Muscle of leg (tissue), 11 donors: ENCODE measurements around the gene SH3RF1. TPM values are rescaled to one million over a fixed set of nuclear protein-coding genes. Genes with fewer than 3 reads are reported as not detected.

Experiments used
- DNase-seq: peaks from one replicate; pipeline ENCODE4 v3.0.0; 2013
- H3K27ac ChIP-seq: one replicate; pipeline ENCODE4 v1.5.1; 2013; ENCODE audit warnings: mild to moderate bottlenecking, low read length, control low read depth
- H3K27me3 ChIP-seq: one replicate; pipeline ENCODE4 v1.6.1; 2013; ENCODE audit warnings: low read length; ENCODE audit not compliant: control insufficient read depth, insufficient read depth
- H3K36me3 ChIP-seq: one replicate; pipeline ENCODE4 v1.6.1; 2013; ENCODE audit warnings: low read length; ENCODE audit not compliant: control insufficient read depth, insufficient read depth
- H3K4me1 ChIP-seq: one replicate; pipeline ENCODE4 v1.6.1; 2013; ENCODE audit warnings: low read length; ENCODE audit not compliant: control insufficient read depth, insufficient read depth
- H3K4me3 ChIP-seq: one replicate; pipeline ENCODE4 v1.5.1; 2013; ENCODE audit warnings: low read length, control low read depth
- H3K9me3 ChIP-seq: replicated peaks from 2 replicates; pipeline ENCODE4 v1.6.1; 2013; ENCODE audit warnings: low read depth, low read length; ENCODE audit not compliant: control insufficient read depth
- WGBS: methylation state at CpG from one replicate; pipeline ENCODE4 v1.1.5; 2013; ENCODE audit warnings: missing lambda C conversion rate; ENCODE audit not compliant: insufficient coverage; 5-methylcytosine and 5-hydroxymethylcytosine counted together
- polyA plus RNA-seq, 8 donors: library from polyadenylated mRNA; unstranded; fragments of 120-200 nt; gene quantifications; one replicate each; pipeline versions ENCODE4 v1.2.1 to v1.2.3, GENCODE V29; 2013; ENCODE audit warnings: inconsistent platforms in 1 of 8, low replicate concordance in 1 of 8; ENCODE audit not compliant: insufficient read length in 8 of 8, insufficient read depth in 1 of 8
- total RNA-seq: library from RNA; stranded (reverse); fragments of 120-200 nt; gene quantifications from one replicate; pipeline ENCODE4 v1.2.4, GENCODE V29; 2013

The SH3RF1 gene
- total and polyA plus RNA-seq, 9 donors, result 10.7 to 19.4 (median 16.3) TPM

- H3K36me3 ChIP-seq, result peaks cover 27% of the 10 kb centered on the region
- peaks cover 32% of the 10 kb centered on the region for H3K4me1 ChIP-seq
- H3K9me3 ChIP-seq, result no peaks in the 10 kb centered on the region
- DNase-seq, result peak; percentile 98
- H3K4me3 ChIP-seq, result no peak overlapping the region
- peak overlapping the region; percentile 89 for H3K27ac ChIP-seq
- no peaks in the 10 kb centered on the region for H3K27me3 ChIP-seq
- WGBS, result 7% methylated on average over 3 of the region's 3 CpGs
Observed at GRCh38 chr4:169099771-169100180, 171.0 kb downstream of the SH3RF1 start.

DNA sequence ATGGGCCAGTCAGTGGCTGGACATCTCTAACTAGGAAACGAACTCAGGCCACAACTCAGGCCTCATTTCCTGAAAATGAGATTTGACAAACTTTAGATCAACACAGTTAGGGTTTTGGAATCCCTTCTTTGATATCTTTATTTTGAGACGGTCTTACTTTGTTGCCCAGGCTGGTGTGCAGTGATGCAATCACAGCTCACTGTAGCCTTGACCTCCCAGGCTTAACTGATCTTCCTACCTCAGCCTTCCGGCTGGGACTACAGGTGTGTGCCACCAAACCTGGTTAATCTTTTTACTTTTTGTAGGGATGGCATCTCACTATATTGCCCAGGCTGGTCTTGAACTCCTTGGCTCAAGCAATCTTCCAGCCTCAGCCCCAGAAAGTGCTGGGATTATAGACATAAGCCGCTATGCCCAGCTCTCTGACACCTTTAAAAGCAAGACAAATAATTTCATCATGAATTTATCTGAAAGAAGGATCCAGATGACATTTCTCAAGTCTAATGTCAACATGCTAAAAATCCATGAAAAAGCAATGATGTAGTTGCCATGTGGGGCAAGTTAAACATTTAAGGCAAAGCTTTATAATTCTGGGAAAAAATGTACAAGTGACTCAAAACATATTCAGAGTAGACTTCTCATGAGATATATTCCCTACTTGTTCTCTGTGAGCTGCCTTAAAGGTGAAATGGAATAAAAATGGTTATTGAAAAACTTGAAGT is 171.6 kb downstream of the SH3RF1 start:
- Histone ChIP-seq H3K27ac (peak overlapping the region; percentile 89), H3K4me1 (peaks cover 31% of the 10 kb centered on the region), H3K27me3 (no peaks in the 10 kb centered on the region), H3K4me3 (no peak overlapping the region), H3K36me3 (peaks cover 28% of the 10 kb centered on the region), H3K9me3 (no peaks in the 10 kb centered on the region)
- DNase-seq, result no peak
- WGBS, result 100% methylated on average over 3 of the region's 4 CpGs

DNA sequence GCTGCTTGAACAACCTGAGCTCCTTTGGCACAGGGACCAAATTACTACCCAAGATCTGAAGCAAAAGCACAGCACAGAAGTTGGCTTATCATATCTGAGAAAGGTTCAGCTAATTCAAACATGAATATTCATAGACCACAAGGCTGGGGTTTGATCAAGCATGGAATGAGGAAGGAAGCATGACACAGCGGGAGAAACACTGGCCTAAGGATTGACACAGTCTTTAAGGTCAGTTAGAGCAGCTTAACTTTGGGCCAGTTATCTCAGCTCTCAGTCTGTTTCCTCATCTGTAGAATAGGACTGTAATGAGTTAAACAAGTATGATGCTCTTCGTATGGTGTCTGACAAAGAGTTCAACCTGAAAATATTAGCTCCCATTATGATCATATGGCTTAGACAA is 172.2 kb downstream of the SH3RF1 start:
- H3K27me3 ChIP-seq, result no peaks in the 10 kb centered on the region
- H3K36me3 ChIP-seq, result peaks cover 28% of the 10 kb centered on the region
- no peaks in the 10 kb centered on the region for H3K9me3 ChIP-seq
- peaks cover 27% of the 10 kb centered on the region for H3K4me1 ChIP-seq
- H3K27ac ChIP-seq, result peak overlapping the region; percentile 89
- no peak for DNase-seq
- H3K4me3 ChIP-seq, result no peak overlapping the region
- no CpG with 5 or more reads among the region's 2 CpGs for WGBS

GRCh38 chr4:169098054-169098497 is 172.7 kb downstream of the SH3RF1 start:
- no CpG with 5 or more reads among the region's 2 CpGs for whole genome bisulfite sequencing
- Histone ChIP-seq H3K4me1 (peaks cover 27% of the 10 kb centered on the region), H3K27ac (peak overlapping the region; percentile 89), H3K9me3 (no peaks in the 10 kb centered on the region), H3K36me3 (peaks cover 28% of the 10 kb centered on the region), H3K27me3 (no peaks in the 10 kb centered on the region), H3K4me3 (no peak overlapping the region)
- DNase-seq, result no peak

DNA sequence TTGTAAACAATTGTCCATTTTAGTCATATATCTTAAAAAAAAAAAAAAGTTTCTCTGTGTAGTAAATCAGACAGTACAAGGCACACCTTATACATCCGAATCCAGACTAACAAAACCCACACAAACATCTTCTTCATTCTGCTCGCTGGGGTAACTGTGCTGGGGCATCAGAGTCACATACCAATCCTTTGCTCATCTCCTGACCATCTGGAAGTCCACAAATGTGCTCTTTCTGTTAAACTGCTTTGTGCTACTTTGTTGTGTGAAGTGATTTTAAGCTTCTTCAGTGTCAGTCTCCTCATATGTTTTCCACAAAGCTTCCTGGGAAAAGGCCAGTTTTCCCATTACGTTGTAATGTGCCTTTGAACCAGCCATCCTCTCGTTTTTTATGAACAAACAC is 174.5 kb downstream of the SH3RF1 start:
- H3K27me3 ChIP-seq, result no peaks in the 10 kb centered on the region
- no peak for DNase-seq
- peaks cover 4% of the 10 kb centered on the region for H3K9me3 ChIP-seq
- 86% methylated on average over 1 of the region's 4 CpGs for WGBS
- H3K27ac ChIP-seq, result no peak overlapping the region
- peaks cover 26% of the 10 kb centered on the region for H3K4me1 ChIP-seq
- H3K4me3 ChIP-seq, result no peak overlapping the region
- peaks cover 33% of the 10 kb centered on the region for H3K36me3 ChIP-seq

- Histone ChIP-seq H3K27me3 (no peaks in the 10 kb centered on the region), H3K27ac (no peak overlapping the region), H3K4me1 (peaks cover 13% of the 10 kb centered on the region), H3K9me3 (peaks cover 13% of the 10 kb centered on the region), H3K4me3 (no peak overlapping the region), H3K36me3 (peaks cover 35% of the 10 kb centered on the region)
- no peak for DNase-seq
- no CpG with 5 or more reads among the region's 4 CpGs for WGBS
Observed at GRCh38 chr4:169094656-169095231, 176.0 kb downstream of the SH3RF1 start.

- H3K4me3 ChIP-seq, result no peak overlapping the region
- peaks cover 30% of the 10 kb centered on the region for H3K36me3 ChIP-seq
- DNase-seq, result no peak
- no CpG with 5 or more reads among the region's 3 CpGs for WGBS
- no peak overlapping the region for H3K27ac ChIP-seq
- peaks cover 13% of the 10 kb centered on the region for H3K9me3 ChIP-seq
- no peaks in the 10 kb centered on the region for H3K4me1 ChIP-seq
- no peaks in the 10 kb centered on the region for H3K27me3 ChIP-seq
Observed at GRCh38 chr4:169092889-169093522, 177.8 kb downstream of the SH3RF1 start.

DNA sequence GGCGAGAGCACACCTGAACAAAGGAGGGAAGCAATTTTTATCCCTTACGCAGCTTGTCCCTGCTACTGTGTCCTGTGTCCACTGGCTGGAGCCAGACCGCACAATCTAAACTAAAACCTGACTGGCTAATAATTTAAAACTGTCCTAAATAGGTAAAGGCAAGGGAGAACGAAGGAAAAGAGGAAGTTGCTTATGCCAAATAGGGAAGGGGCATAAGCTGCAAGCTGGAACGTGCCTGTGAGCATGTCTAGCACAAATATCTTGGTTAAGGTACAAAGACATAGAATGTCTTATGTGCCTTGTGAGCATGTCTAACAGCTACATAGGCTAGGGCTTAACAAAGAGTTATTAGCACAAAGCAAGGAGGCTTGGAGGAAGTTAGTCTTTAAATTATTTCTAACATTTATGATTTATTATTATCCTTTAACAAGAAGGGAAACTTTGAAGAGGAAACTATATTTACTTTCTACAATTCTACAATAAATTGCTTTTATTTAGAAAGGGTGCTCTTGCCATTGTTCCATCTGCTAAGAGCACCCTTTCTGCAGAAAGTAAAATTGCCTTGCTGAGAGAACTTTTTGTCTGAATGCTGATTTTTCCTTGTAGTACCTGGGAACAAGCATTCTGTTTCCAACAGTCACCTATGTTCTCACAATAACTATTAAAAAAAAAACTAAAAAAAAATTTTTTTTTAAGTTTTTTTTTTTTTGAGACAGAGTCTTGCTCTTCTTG is 180.1 kb downstream of the SH3RF1 start:
- H3K9me3 ChIP-seq, result peaks cover 13% of the 10 kb centered on the region
- H3K4me3 ChIP-seq, result no peak overlapping the region
- no peak for DNase-seq
- 100% methylated on average over 2 of the region's 5 CpGs for WGBS
- H3K27ac ChIP-seq, result no peak overlapping the region
- no peaks in the 10 kb centered on the region for H3K27me3 ChIP-seq
- H3K36me3 ChIP-seq, result peaks cover 18% of the 10 kb centered on the region
- no peaks in the 10 kb centered on the region for H3K4me1 ChIP-seq

DNA sequence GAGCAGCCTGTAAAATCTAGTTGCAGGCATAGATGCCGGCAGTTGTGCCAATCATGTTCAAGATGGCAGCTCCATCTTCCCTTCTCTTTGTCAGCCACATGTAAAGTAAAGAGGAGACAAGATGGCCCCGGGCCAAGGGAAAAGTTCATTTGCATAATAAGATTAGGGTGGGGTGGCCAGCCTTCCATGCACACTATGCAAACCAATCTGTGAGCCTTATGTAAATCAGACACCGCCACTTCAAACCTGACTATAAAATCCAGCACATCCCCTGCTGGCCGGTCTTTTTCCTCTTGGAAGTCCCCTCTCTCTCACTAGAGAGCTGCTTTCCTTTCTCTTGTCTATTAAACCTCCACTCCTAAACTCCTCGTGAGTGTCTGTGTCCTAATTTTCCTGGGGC is 181.8 kb downstream of the SH3RF1 start:
- 83% methylated on average over 2 of the region's 5 CpGs for WGBS
- no peak for DNase-seq
- no peak overlapping the region for H3K4me3 ChIP-seq
- H3K4me1 ChIP-seq, result no peaks in the 10 kb centered on the region
- H3K27ac ChIP-seq, result no peak overlapping the region
- peaks cover 13% of the 10 kb centered on the region for H3K36me3 ChIP-seq
- no peaks in the 10 kb centered on the region for H3K27me3 ChIP-seq
- H3K9me3 ChIP-seq, result peaks cover 13% of the 10 kb centered on the region

DNA sequence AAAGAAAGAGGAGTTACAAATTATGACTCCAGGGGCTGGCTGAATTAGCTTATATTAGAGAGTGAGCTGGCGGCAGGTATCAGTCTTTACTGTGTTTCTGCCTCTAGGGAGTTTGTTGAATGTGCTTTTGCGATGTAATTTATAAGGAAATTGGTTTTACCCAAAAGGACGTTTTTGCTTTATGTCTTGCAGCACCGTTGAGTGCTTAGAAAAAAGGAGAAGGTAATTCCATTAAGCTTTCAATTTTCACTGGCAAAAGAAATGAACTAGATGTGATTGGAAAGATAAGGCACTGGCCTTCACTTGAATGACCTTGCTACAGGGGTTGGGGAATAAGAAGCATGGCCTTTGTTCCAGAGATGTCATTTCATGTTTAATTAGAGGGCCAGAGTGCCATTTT is 185.8 kb downstream of the SH3RF1 start:
- no peaks in the 10 kb centered on the region for H3K9me3 ChIP-seq
- DNase-seq, result no peak
- H3K27me3 ChIP-seq, result no peaks in the 10 kb centered on the region
- H3K4me3 ChIP-seq, result no peak overlapping the region
- H3K4me1 ChIP-seq, result peaks cover 4% of the 10 kb centered on the region
- 60% methylated on average over 1 of the region's 4 CpGs for WGBS
- H3K27ac ChIP-seq, result no peak overlapping the region
- H3K36me3 ChIP-seq, result peaks cover 5% of the 10 kb centered on the region
